Activated T-cell treated with anti-CD3 and anti-CD28 coated beads, Interleukin-2, amount 50 U/mL, for 4 hours (primary cell): ENCODE results near the gene GJB5. TPM values are rescaled to one million over a fixed set of nuclear protein-coding genes. Genes with fewer than 3 reads are reported as not detected.
A peak's percentile ranks its signal among the peaks of the same experiment; 100 is the strongest.
"Not testable (repeated sequence)": the region's sequence is repeated elsewhere in the genome, so short reads cannot be mapped to it uniquely, and the experiment has no call there.

Source experiments
- ATAC-seq, 2 donors: fragments of 200-7000 bp; cut with Tn5 transposase; one replicate each; pipeline ENCODE4 v1.10.0; 2021
- DNase-seq: peaks from one replicate; pipeline ENCODE4 v3.0.0-alpha.2; 2020
- H3K27me3 Mint-ChIP-seq: one replicate; pipeline ENCODE4 v1.8.0; 2021; ENCODE audit warnings: low read depth, mixed read lengths
- H3K36me3 Mint-ChIP-seq: one replicate; pipeline ENCODE4 v1.8.0; 2022; ENCODE audit warnings: mixed read lengths; ENCODE audit not compliant: insufficient read depth
- H3K4me1 Mint-ChIP-seq: one replicate; pipeline ENCODE4 v1.8.0; 2021; ENCODE audit warnings: low read depth, mixed read lengths
- H3K4me3 Mint-ChIP-seq: one replicate; pipeline ENCODE4 v1.8.0; 2021; ENCODE audit warnings: mild to moderate bottlenecking, moderate library complexity, mixed read lengths
- H3K9me3 Mint-ChIP-seq: one replicate; pipeline ENCODE4 v1.8.0; 2021; ENCODE audit warnings: mixed read lengths
- total RNA-seq, 3 donors: library from RNA; stranded (reverse); gene quantifications; one replicate each; pipeline ENCODE4 v1.2.1, GENCODE V29; 2021

The GJB5 gene
- total RNA-seq, 3 donors from 2014 or later: not detected

GRCh38 chr1:34736692-34737091 is 18.2 kb upstream of the GJB5 start:
- DNase-seq (no peak), ATAC-seq (no peak)
- H3K4me3 Mint-ChIP-seq: no peak overlapping the region
- H3K36me3 Mint-ChIP-seq: no peaks in the 10 kb centered on the region
- H3K4me1 Mint-ChIP-seq: no peaks in the 10 kb centered on the region
- H3K9me3 Mint-ChIP-seq: no peaks in the 10 kb centered on the region
- H3K27me3 Mint-ChIP-seq: peaks cover 16% of the 10 kb centered on the region

GRCh38 chr1:34737236-34737635 is 17.6 kb upstream of the GJB5 start:
- H3K27me3 Mint-ChIP-seq: peaks cover 16% of the 10 kb centered on the region
- not testable (repeated sequence) for DNase-seq, H3K36me3 Mint-ChIP-seq, H3K4me1 Mint-ChIP-seq, H3K9me3 Mint-ChIP-seq, H3K4me3 Mint-ChIP-seq, ATAC-seq

- Mint-ChIP-seq H3K27me3 (peaks cover 19% of the 10 kb centered on the region), H3K36me3 (no peaks in the 10 kb centered on the region), H3K4me1 (no peaks in the 10 kb centered on the region), H3K4me3 (no peak overlapping the region), H3K9me3 (no peaks in the 10 kb centered on the region)
- ATAC-seq (no peak), DNase-seq (no peak)
Measured at GRCh38 chr1:34739613-34740012, 15.2 kb upstream of the GJB5 start.

- no peak for ATAC-seq
- H3K9me3 Mint-ChIP-seq: no peaks in the 10 kb centered on the region
- H3K4me1 Mint-ChIP-seq: no peaks in the 10 kb centered on the region
Measured at GRCh38 chr1:34740161-34740868, 14.5 kb upstream of the GJB5 start.

GRCh38 chr1:34742667-34743270 is 12.1 kb upstream of the GJB5 start:
- no peak overlapping the region for H3K4me3 Mint-ChIP-seq
- no peaks in the 10 kb centered on the region for H3K9me3 Mint-ChIP-seq
- no peaks in the 10 kb centered on the region for H3K4me1 Mint-ChIP-seq
- ATAC-seq (peak; percentile 93 to 96), DNase-seq (peak; percentile 70)
- no peaks in the 10 kb centered on the region for H3K36me3 Mint-ChIP-seq
- peaks cover 11% of the 10 kb centered on the region for H3K27me3 Mint-ChIP-seq

More at GRCh38 chr1:34740161-34740868, 14.5 kb upstream of the GJB5 start:
- Mint-ChIP-seq H3K36me3 (no peaks in the 10 kb centered on the region), H3K27me3 (peaks cover 18% of the 10 kb centered on the region), H3K4me3 (no peak overlapping the region)
- no peak for DNase-seq

GRCh38 chr1:34743775-34744174 is 11.1 kb upstream of the GJB5 start:
- no peaks in the 10 kb centered on the region for H3K4me1 Mint-ChIP-seq
- ATAC-seq: no peak
- DNase-seq: no peak
- H3K36me3 Mint-ChIP-seq: no peaks in the 10 kb centered on the region
- peaks cover 11% of the 10 kb centered on the region for H3K27me3 Mint-ChIP-seq
- H3K9me3 Mint-ChIP-seq: no peaks in the 10 kb centered on the region
- no peak overlapping the region for H3K4me3 Mint-ChIP-seq

- DNase-seq: no peak
- no peak for ATAC-seq
- H3K9me3 Mint-ChIP-seq: no peaks in the 10 kb centered on the region
- peaks cover 11% of the 10 kb centered on the region for H3K27me3 Mint-ChIP-seq
- H3K36me3 Mint-ChIP-seq: no peaks in the 10 kb centered on the region
- H3K4me3 Mint-ChIP-seq: no peak overlapping the region
- H3K4me1 Mint-ChIP-seq: no peaks in the 10 kb centered on the region
Measured at GRCh38 chr1:34744851-34745250, 10.0 kb upstream of the GJB5 start.

GRCh38 chr1:34745666-34746065 is 9.2 kb upstream of the GJB5 start:
- no peak for DNase-seq
- Mint-ChIP-seq H3K9me3 (no peaks in the 10 kb centered on the region), H3K4me3 (no peak overlapping the region), H3K36me3 (no peaks in the 10 kb centered on the region), H3K4me1 (no peaks in the 10 kb centered on the region), H3K27me3 (peaks cover 6% of the 10 kb centered on the region)
- no peak for ATAC-seq

GRCh38 chr1:34746101-34746500 is 8.7 kb upstream of the GJB5 start:
- H3K4me1 Mint-ChIP-seq: no peaks in the 10 kb centered on the region
- peaks cover 6% of the 10 kb centered on the region for H3K27me3 Mint-ChIP-seq
- H3K9me3 Mint-ChIP-seq: no peaks in the 10 kb centered on the region
- no peak overlapping the region for H3K4me3 Mint-ChIP-seq
- ATAC-seq: no peak
- no peaks in the 10 kb centered on the region for H3K36me3 Mint-ChIP-seq
- DNase-seq: no peak

GRCh38 chr1:34746785-34747637 is 7.8 kb upstream of the GJB5 start:
- ATAC-seq: no peak
- Mint-ChIP-seq H3K4me1 (no peaks in the 10 kb centered on the region), H3K27me3 (peaks cover 6% of the 10 kb centered on the region), H3K36me3 (no peaks in the 10 kb centered on the region), H3K9me3 (no peaks in the 10 kb centered on the region), H3K4me3 (no peak overlapping the region)
- no peak for DNase-seq

GRCh38 chr1:34747638-34747941 is 7.3 kb upstream of the GJB5 start:
- H3K9me3 Mint-ChIP-seq: no peaks in the 10 kb centered on the region
- H3K36me3 Mint-ChIP-seq: no peaks in the 10 kb centered on the region
- H3K4me1 Mint-ChIP-seq: no peaks in the 10 kb centered on the region
- ATAC-seq (no peak), DNase-seq (no peak)
- H3K4me3 Mint-ChIP-seq: no peak overlapping the region
- H3K27me3 Mint-ChIP-seq: peaks cover 2% of the 10 kb centered on the region

- DNase-seq: no peak
- ATAC-seq: no peak
- Mint-ChIP-seq H3K4me1 (no peaks in the 10 kb centered on the region), H3K4me3 (no peak overlapping the region), H3K36me3 (no peaks in the 10 kb centered on the region), H3K9me3 (no peaks in the 10 kb centered on the region), H3K27me3 (no peaks in the 10 kb centered on the region)
Measured at GRCh38 chr1:34749992-34750391, 4.9 kb upstream of the GJB5 start.

GRCh38 chr1:34750610-34751009 is 4.2 kb upstream of the GJB5 start:
- H3K9me3 Mint-ChIP-seq: no peaks in the 10 kb centered on the region
- ATAC-seq (no peak), DNase-seq (no peak)
- H3K4me3 Mint-ChIP-seq: no peak overlapping the region
- H3K4me1 Mint-ChIP-seq: no peaks in the 10 kb centered on the region
- H3K36me3 Mint-ChIP-seq: no peaks in the 10 kb centered on the region
- no peaks in the 10 kb centered on the region for H3K27me3 Mint-ChIP-seq

- Mint-ChIP-seq H3K4me3 (no peak overlapping the region), H3K9me3 (no peaks in the 10 kb centered on the region), H3K36me3 (no peaks in the 10 kb centered on the region), H3K4me1 (no peaks in the 10 kb centered on the region), H3K27me3 (no peaks in the 10 kb centered on the region)
- no peak for ATAC-seq
- no peak for DNase-seq
Measured at GRCh38 chr1:34753163-34753562, 1.7 kb upstream of the GJB5 start.

- Mint-ChIP-seq H3K9me3 (no peaks in the 10 kb centered on the region), H3K4me1 (no peaks in the 10 kb centered on the region), H3K36me3 (no peaks in the 10 kb centered on the region), H3K27me3 (no peaks in the 10 kb centered on the region), H3K4me3 (no peak overlapping the region)
- ATAC-seq (no peak), DNase-seq (no peak)
Measured at GRCh38 chr1:34755961-34756360, 1.1 kb downstream of the GJB5 start.
